Ectodermal cell (in vitro differentiated cells): Measurements from ENCODE around the gene NANOS1.

Experiments
- H3K27ac ChIP-seq: 2 replicates; pipeline ENCODE4 v1.7.0; 2013; ENCODE audit warnings: mild to moderate bottlenecking, low read depth, low read length; ENCODE audit not compliant: insufficient read depth, poor library complexity, severe bottlenecking
- H3K27me3 ChIP-seq: 2 replicates; pipeline ENCODE4 v1.7.0; 2013; ENCODE audit warnings: mild to moderate bottlenecking, low read length; ENCODE audit not compliant: insufficient read depth, control insufficient read depth, poor library complexity, severe bottlenecking
- H3K36me3 ChIP-seq: one replicate; pipeline ENCODE4 v1.7.0; 2013; ENCODE audit warnings: low read length; ENCODE audit not compliant: control insufficient read depth, insufficient read depth
- H3K4me1 ChIP-seq: one replicate; pipeline ENCODE4 v1.7.0; 2013; ENCODE audit warnings: low read length; ENCODE audit not compliant: control insufficient read depth, insufficient read depth
- H3K4me3 ChIP-seq: 2 replicates; pipeline ENCODE4 v1.7.0; 2013; ENCODE audit warnings: low read depth, low read length, control low read depth; ENCODE audit not compliant: insufficient read depth
- H3K9me3 ChIP-seq: 2 replicates; pipeline ENCODE4 v1.7.0; 2013; ENCODE audit warnings: mild to moderate bottlenecking, low read length, moderate library complexity; ENCODE audit not compliant: control insufficient read depth
- WGBS, 2 experiments: methylation state at CpG; one replicate each; pipeline ENCODE4 v1.1.7; 2013; ENCODE audit warnings: missing lambda C conversion rate in 2 of 2; 5-methylcytosine and 5-hydroxymethylcytosine counted together

NANOS1 gene

GRCh38 chr10:119055472-119055871 is 26.0 kb downstream of the NANOS1 start:
- Histone ChIP-seq H3K27me3 (no peaks in the 10 kb centered on the region), H3K9me3 (no peaks in the 10 kb centered on the region), H3K4me3 (no peak overlapping the region), H3K27ac (no peak overlapping the region), H3K36me3 (peaks cover 86% of the 10 kb centered on the region), H3K4me1 (no peaks in the 10 kb centered on the region)
- WGBS, 2 experiments, result 89 to 95% methylated on average over 1 of the region's 1 CpG

GRCh38 chr10:119058010-119058409 is 28.5 kb downstream of the NANOS1 start:
- Histone ChIP-seq H3K27ac (no peak overlapping the region), H3K9me3 (no peaks in the 10 kb centered on the region), H3K36me3 (peaks cover 83% of the 10 kb centered on the region), H3K4me1 (no peaks in the 10 kb centered on the region), H3K27me3 (no peaks in the 10 kb centered on the region), H3K4me3 (no peak overlapping the region)
- 97 to 98% methylated on average over 11 of the region's 11 CpGs for WGBS, 2 experiments

- H3K4me1 ChIP-seq, result no peaks in the 10 kb centered on the region
- H3K27me3 ChIP-seq, result no peaks in the 10 kb centered on the region
- no peaks in the 10 kb centered on the region for H3K9me3 ChIP-seq
- H3K36me3 ChIP-seq, result peaks cover 77% of the 10 kb centered on the region
- no peak overlapping the region for H3K4me3 ChIP-seq
- 95 to 98% methylated on average over 4 of the region's 4 CpGs for WGBS, 2 experiments
- no peak overlapping the region for H3K27ac ChIP-seq
Observed at GRCh38 chr10:119059557-119059956, 30.0 kb downstream of the NANOS1 start.

- H3K36me3 ChIP-seq, result peaks cover 78% of the 10 kb centered on the region
Observed at GRCh38 chr10:119060107-119060506, 30.6 kb downstream of the NANOS1 start.

GRCh38 chr10:119061352-119061751 is 31.8 kb downstream of the NANOS1 start:
- WGBS, 2 experiments, result 91 to 100% methylated on average over 1 of the region's 1 CpG
- Histone ChIP-seq H3K27me3 (no peaks in the 10 kb centered on the region), H3K4me1 (no peaks in the 10 kb centered on the region), H3K9me3 (no peaks in the 10 kb centered on the region), H3K27ac (no peak overlapping the region), H3K4me3 (no peak overlapping the region), H3K36me3 (peaks cover 71% of the 10 kb centered on the region)

More at GRCh38 chr10:119060107-119060506, 30.6 kb downstream of the NANOS1 start:
- no peaks in the 10 kb centered on the region for H3K4me1 ChIP-seq
- no peak overlapping the region for H3K4me3 ChIP-seq
- H3K27ac ChIP-seq, result no peak overlapping the region
- WGBS, 2 experiments, result 100% methylated on average over 1 of the region's 1 CpG
- H3K9me3 ChIP-seq, result no peaks in the 10 kb centered on the region
- no peaks in the 10 kb centered on the region for H3K27me3 ChIP-seq

DNA sequence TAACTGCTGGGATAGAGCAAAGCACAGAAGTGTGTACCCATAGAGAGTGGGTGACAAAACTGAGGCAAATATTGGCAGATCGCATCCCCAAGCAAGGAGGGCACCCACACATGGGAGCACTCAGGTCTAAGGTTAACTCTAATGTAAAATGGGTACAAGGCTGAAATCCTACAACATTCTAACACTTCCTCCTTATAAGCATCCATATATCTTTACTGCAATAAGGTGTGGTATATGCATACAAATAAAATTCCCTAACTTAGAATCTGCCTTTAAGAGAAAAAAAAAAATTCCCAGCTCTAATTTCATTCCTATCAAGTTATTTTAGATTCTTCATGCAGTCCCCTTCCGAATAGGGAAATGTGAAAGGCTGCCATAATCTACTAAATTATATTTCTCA is 32.4 kb downstream of the NANOS1 start:
- no peaks in the 10 kb centered on the region for H3K9me3 ChIP-seq
- H3K4me3 ChIP-seq, result no peak overlapping the region
- no peaks in the 10 kb centered on the region for H3K27me3 ChIP-seq
- H3K36me3 ChIP-seq, result peaks cover 75% of the 10 kb centered on the region
- no peaks in the 10 kb centered on the region for H3K4me1 ChIP-seq
- 89 to 91% methylated on average over 2 of the region's 2 CpGs for WGBS, 2 experiments
- no peak overlapping the region for H3K27ac ChIP-seq

GRCh38 chr10:119070395-119071165 is 41.1 kb downstream of the NANOS1 start:
- WGBS, 2 experiments, result 95 to 97% methylated on average over 9 of the region's 9 CpGs
- Histone ChIP-seq H3K9me3 (no peaks in the 10 kb centered on the region), H3K36me3 (peaks cover 59% of the 10 kb centered on the region), H3K4me3 (no peak overlapping the region), H3K27me3 (no peaks in the 10 kb centered on the region), H3K27ac (no peak overlapping the region), H3K4me1 (no peaks in the 10 kb centered on the region)

DNA sequence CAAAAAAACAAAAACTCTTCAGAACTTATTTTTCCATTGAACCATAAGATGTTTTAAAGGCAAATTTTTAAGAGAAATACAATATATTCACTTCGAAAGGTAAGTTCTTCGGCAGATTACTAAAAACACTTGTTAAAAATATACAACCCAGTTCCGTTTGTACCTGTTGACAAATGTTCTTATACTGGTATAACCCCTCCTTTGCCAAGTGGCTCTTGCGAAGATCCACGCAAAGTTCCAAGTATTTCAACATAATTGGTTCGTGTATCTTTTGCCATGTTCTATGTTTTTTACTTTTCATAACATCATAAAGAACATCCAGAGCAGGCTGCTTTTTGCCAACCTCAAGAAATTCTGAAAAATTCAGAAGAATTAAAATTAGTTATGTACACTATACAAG is 44.1 kb downstream of the NANOS1 start:
- no peak overlapping the region for H3K27ac ChIP-seq
- peaks cover 36% of the 10 kb centered on the region for H3K36me3 ChIP-seq
- H3K4me3 ChIP-seq, result no peak overlapping the region
- 98 to 99% methylated on average over 6 of the region's 6 CpGs for WGBS, 2 experiments
- H3K27me3 ChIP-seq, result no peaks in the 10 kb centered on the region
- H3K9me3 ChIP-seq, result no peaks in the 10 kb centered on the region
- no peaks in the 10 kb centered on the region for H3K4me1 ChIP-seq

DNA sequence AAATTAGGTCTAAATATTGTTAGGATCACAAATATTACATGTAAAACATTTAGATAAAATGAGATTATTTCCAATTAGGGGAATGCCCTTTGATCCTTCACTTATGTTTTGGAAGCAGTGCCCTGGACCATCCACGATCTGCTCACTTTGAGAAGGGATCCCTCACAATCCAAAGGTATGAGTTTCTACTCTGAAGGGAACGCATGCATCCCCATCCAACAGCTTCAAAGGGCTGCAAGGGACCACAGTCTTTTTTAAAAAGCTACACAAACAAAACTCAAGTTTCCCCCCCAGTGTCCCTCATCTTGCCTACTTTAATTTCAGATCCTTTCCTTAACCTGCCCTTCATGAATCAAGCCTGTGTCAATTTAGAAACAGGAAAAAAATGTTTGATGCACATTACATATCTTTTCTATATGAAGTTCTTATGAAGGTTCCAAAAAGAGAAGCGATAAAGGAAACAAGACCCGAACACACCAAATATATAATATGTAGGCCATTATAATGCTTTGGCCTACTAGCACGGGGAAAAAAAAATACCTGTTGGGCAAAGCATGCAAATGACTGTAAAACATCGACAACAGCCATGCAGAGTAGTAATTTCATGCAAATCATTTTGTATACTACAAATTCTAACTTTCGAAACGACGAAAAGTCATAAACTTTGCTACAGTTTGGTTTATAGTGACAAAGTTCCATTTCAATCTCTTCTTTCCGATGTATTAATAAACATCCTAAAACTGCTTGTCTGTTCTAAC is 49.1 kb downstream of the NANOS1 start:
- Histone ChIP-seq H3K4me3 (peak overlapping the region; percentile 78), H3K4me1 (no peaks in the 10 kb centered on the region), H3K27ac (no peak overlapping the region), H3K27me3 (no peaks in the 10 kb centered on the region), H3K36me3 (no peaks in the 10 kb centered on the region), H3K9me3 (no peaks in the 10 kb centered on the region)
- WGBS, 2 experiments, result 49 to 59% methylated on average over 9 to 10 of the region's 10 CpGs
